ENCODE data around the gene GSTO2. TPM values are rescaled to one million over a fixed set of nuclear protein-coding genes. Genes with fewer than 3 reads are reported as not detected.

GSTO2 gene
- total and polyA plus RNA-seq, 2 of the 13 experiments (the other 11 are each of a cell fraction or from before 2014, with no cell fraction given), result 2.1 to 7.9 TPM

DNA sequence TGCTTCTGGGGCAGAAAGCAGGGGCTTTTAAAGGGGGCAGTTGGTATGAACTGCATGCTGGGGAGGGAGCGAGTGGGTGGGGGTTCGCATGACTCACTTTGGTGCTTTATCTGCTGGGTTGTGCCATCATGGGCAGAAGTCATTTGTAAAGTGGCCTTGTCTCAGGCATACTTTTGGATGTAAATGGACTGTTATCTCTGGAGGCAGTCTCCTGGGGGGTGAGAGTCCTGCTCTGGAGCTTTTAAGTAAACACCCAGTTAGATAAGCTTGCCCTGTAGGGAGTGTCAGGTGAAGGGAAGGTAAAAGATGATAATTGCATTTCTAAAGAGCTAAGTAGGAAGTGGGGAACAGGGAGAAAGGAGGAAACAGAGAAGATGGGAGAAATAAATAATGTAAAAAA is 15.9 kb upstream of the GSTO2 start:
- WGBS (ENCODE audit: low lambda C conversion rate), result 0% methylated on average over 2 of the region's 2 CpGs
- intact Hi-C loops (cut with micrococcal nuclease; ENCODE audit: unreplicated experiment) (loop anchor here (1.0 to 10.0 kb wide), 2 partner anchors 21 to 128 kb away; partner anchors contain the start of genes CFAP43 and SFR1), in situ Hi-C loops (cut with HindIII; ENCODE audit: extremely low pct_ligation_motif_present, low pct_unique_long_range_greater_than_20kb) (no loop called here)
- Histone ChIP-seq H4K20me1 (ENCODE audit: insufficient read depth, low read length) (peaks cover 3% of the 10 kb centered on the region; the same call in 1 of the 2 replicates), H3K9me3 (ENCODE audit: low read length) (no peaks in the 10 kb centered on the region), H3K27me3 (ENCODE audit: control insufficient read depth in 1 of 2, insufficient read depth in 2 of 2, low read length in 2 of 2) (no peaks in the 10 kb centered on the region; a peak in 1 of 5 replicates), H3K36me3 (replicated peaks in 1 of 2; ENCODE audit: control insufficient read depth in 1 of 2, insufficient read depth in 2 of 2, low read length in 2 of 2) (peaks cover 0 to 4% of the 10 kb centered on the region in 2 experiments; a peak in 3 of 5 replicates), H3K4me1 (ENCODE audit: insufficient read depth, low read length) (peaks cover 68% of the 10 kb centered on the region), H3K4me2 (ENCODE audit: low read depth, low read length) (peak overlapping the region; percentile 84), H3K27ac (ENCODE audit: extremely low read length, insufficient read depth, low read length) (peak overlapping the region; percentile 90), H2AFZ (ENCODE audit: low read length) (no peak overlapping the region), H3K9ac (ENCODE audit: insufficient read depth, low read depth, low read length) (peak overlapping the region; percentile 83; the same call in 1 of the 2 replicates), H3K79me2 (ENCODE audit: insufficient read depth, low read length) (peaks cover 44% of the 10 kb centered on the region), H3K4me3 (replicated peaks in 1 of 3; ENCODE audit: insufficient read depth in 1 of 3, low read depth in 2 of 3, low read length in 3 of 3) (peak overlapping the region; percentile 83 to 88 (median 88); a peak in 5 of 6 replicates)
- ATAC-seq, result peak; percentile 82
- BruUV-seq (replicated peaks), result no TSS peak
- peak; percentile 98 for FAIRE-seq
- CTCF ChIA-PET (ENCODE audit: low intra/inter-chr PET ratio, low total read pairs), result no interaction called here
- DNase-seq (ENCODE audit: low spot score), result peak; percentile 96
- POLR2A ChIA-PET, result interaction anchor here (1.0 to 6.7 kb wide), 9 partner anchors 9 to 132 kb away, joined by 3 to 59 read pairs (median 11); partner anchors contain the start of gene CFAP43
- TF ChIP-seq PAX8 (CRISPR knock-in tag; IDR thresholded peaks at IDR 0.05; ENCODE audit: borderline replicate concordance) (no peak), MEF2D (CRISPR knock-in tag; IDR thresholded peaks at IDR 0.05) (peak; percentile 73; the same call in 1 of the 2 replicates), SATB2 (CRISPR knock-in tag; IDR thresholded peaks at IDR 0.05) (no peak), REPIN1 (CRISPR knock-in tag; IDR thresholded peaks at IDR 0.05; ENCODE audit: borderline replicate concordance, low read depth) (peak; percentile 31; the same call in 1 of the 2 replicates), ZNF446 (CRISPR knock-in tag; IDR thresholded peaks at IDR 0.05) (no peak), ZNF562 (CRISPR knock-in tag; IDR thresholded peaks at IDR 0.05; ENCODE audit: borderline replicate concordance) (no peak), ZNF24 (IDR thresholded peaks at IDR 0.05) (no peak), ZNF850 (CRISPR knock-in tag; conservative IDR thresholded peaks at IDR 0.05) (no peak), POLR2G (IDR thresholded peaks at IDR 0.05; ENCODE audit: low read depth, low read length) (no peak), CREM (IDR thresholded peaks at IDR 0.05) (peak; percentile 85), CREM (CRISPR knock-in tag; IDR thresholded peaks at IDR 0.05) (no peak), ZNF101 (CRISPR knock-in tag; IDR thresholded peaks at IDR 0.05; ENCODE audit: borderline replicate concordance, low read depth) (no peak), IKZF1 (IDR thresholded peaks at IDR 0.05) (no peak), MIER2 (CRISPR knock-in tag; IDR thresholded peaks at IDR 0.05) (peak; percentile 65; the same call in 1 of the 2 replicates), PHF8 (CRISPR knock-in tag; IDR thresholded peaks at IDR 0.05) (no peak)
- TF ChIP-seq, protein P1, sequence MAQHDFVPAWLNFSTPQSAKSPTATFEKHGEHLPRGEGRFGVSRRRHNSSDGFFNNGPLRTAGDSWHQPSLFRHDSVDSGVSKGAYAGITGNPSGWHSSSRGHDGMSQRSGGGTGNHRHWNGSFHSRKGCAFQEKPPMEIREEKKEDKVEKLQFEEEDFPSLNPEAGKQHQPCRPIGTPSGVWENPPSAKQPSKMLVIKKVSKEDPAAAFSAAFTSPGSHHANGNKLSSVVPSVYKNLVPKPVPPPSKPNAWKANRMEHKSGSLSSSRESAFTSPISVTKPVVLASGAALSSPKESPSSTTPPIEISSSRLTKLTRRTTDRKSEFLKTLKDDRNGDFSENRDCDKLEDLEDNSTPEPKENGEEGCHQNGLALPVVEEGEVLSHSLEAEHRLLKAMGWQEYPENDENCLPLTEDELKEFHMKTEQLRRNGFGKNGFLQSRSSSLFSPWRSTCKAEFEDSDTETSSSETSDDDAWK (CRISPR knock-in tag; IDR thresholded peaks at IDR 0.05), result no peak
- TF ChIP-seq, protein P2, sequence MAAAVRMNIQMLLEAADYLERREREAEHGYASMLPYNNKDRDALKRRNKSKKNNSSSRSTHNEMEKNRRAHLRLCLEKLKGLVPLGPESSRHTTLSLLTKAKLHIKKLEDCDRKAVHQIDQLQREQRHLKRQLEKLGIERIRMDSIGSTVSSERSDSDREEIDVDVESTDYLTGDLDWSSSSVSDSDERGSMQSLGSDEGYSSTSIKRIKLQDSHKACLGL (CRISPR knock-in tag; IDR thresholded peaks at IDR 0.05), result no peak
- TF ChIP-seq, protein P3, sequence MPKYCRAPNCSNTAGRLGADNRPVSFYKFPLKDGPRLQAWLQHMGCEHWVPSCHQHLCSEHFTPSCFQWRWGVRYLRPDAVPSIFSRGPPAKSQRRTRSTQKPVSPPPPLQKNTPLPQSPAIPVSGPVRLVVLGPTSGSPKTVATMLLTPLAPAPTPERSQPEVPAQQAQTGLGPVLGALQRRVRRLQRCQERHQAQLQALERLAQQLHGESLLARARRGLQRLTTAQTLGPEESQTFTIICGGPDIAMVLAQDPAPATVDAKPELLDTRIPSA (CRISPR knock-in tag; IDR thresholded peaks at IDR 0.05; ENCODE audit: borderline replicate concordance), result no peak
- TF ChIP-seq, protein P4, sequence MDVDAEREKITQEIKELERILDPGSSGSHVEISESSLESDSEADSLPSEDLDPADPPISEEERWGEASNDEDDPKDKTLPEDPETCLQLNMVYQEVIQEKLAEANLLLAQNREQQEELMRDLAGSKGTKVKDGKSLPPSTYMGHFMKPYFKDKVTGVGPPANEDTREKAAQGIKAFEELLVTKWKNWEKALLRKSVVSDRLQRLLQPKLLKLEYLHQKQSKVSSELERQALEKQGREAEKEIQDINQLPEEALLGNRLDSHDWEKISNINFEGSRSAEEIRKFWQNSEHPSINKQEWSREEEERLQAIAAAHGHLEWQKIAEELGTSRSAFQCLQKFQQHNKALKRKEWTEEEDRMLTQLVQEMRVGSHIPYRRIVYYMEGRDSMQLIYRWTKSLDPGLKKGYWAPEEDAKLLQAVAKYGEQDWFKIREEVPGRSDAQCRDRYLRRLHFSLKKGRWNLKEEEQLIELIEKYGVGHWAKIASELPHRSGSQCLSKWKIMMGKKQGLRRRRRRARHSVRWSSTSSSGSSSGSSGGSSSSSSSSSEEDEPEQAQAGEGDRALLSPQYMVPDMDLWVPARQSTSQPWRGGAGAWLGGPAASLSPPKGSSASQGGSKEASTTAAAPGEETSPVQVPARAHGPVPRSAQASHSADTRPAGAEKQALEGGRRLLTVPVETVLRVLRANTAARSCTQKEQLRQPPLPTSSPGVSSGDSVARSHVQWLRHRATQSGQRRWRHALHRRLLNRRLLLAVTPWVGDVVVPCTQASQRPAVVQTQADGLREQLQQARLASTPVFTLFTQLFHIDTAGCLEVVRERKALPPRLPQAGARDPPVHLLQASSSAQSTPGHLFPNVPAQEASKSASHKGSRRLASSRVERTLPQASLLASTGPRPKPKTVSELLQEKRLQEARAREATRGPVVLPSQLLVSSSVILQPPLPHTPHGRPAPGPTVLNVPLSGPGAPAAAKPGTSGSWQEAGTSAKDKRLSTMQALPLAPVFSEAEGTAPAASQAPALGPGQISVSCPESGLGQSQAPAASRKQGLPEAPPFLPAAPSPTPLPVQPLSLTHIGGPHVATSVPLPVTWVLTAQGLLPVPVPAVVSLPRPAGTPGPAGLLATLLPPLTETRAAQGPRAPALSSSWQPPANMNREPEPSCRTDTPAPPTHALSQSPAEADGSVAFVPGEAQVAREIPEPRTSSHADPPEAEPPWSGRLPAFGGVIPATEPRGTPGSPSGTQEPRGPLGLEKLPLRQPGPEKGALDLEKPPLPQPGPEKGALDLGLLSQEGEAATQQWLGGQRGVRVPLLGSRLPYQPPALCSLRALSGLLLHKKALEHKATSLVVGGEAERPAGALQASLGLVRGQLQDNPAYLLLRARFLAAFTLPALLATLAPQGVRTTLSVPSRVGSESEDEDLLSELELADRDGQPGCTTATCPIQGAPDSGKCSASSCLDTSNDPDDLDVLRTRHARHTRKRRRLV (CRISPR knock-in tag; IDR thresholded peaks at IDR 0.05), result peak; percentile 80

Measured in HepG2 (cell line).